Measurements from ENCODE around the gene SHC2.

GRCh38 chr19:468587-469256 lies 7.9 kb upstream of the SHC2 start:
- no peak for TF ChIP-seq EZH2 (IDR thresholded peaks at IDR 0.05; ENCODE audit: borderline replicate concordance, low read length)
- TF ChIP-seq CTCF (IDR thresholded peaks at IDR 0.05; ENCODE audit: low read length), result no peak
